HEK293T (cell line): ENCODE measurements around the gene ADCY1.

ENCODE experiments used
- ARNT ChIP-seq: fragments of 450-650 bp; IDR thresholded peaks from 2 replicates; pipeline ENCODE4 v1.6.1; 2017; ENCODE audit warnings: mild to moderate bottlenecking
- BHLHE40 ChIP-seq: fragments of 450-650 bp; IDR thresholded peaks from 2 replicates; pipeline ENCODE4 v1.6.1; 2016; ENCODE audit warnings: mild to moderate bottlenecking, moderate library complexity, borderline replicate concordance
- ELF4 ChIP-seq: fragments of 450-650 bp; IDR thresholded peaks from 2 replicates; pipeline ENCODE4 v1.6.1; 2017; ENCODE audit warnings: antibody characterized with exemption
- FOXA1 ChIP-seq: fragments of 450-650 bp; IDR thresholded peaks from 2 replicates; pipeline ENCODE4 v1.6.1; 2016; ENCODE audit warnings: mild to moderate bottlenecking
- FOXM1 ChIP-seq: fragments of 450-650 bp; IDR thresholded peaks from 2 replicates; pipeline ENCODE4 v1.6.1; 2017; ENCODE audit warnings: mild to moderate bottlenecking, borderline replicate concordance
- HDGF ChIP-seq: fragments of 450-650 bp; IDR thresholded peaks from 2 replicates; pipeline ENCODE4 v1.6.1; 2017; ENCODE audit warnings: antibody characterized with exemption, borderline replicate concordance
- LEF1 ChIP-seq: fragments of 450-650 bp; IDR thresholded peaks from 2 replicates; pipeline ENCODE4 v1.6.1; 2017; ENCODE audit warnings: mild to moderate bottlenecking, borderline replicate concordance
- NFRKB ChIP-seq: fragments of 450-650 bp; IDR thresholded peaks from 2 replicates; pipeline ENCODE4 v1.6.1; 2016; ENCODE audit warnings: mild to moderate bottlenecking, moderate library complexity
- SP1 ChIP-seq: fragments of 450-650 bp; IDR thresholded peaks from 2 replicates; pipeline ENCODE4 v1.6.1; 2017
- TARDBP ChIP-seq: fragments of 450-650 bp; IDR thresholded peaks from 2 replicates; pipeline ENCODE4 v1.6.1; 2016
- ZNF384 ChIP-seq: fragments of 450-650 bp; IDR thresholded peaks from 2 replicates; pipeline ENCODE4 v1.6.1; 2016

GRCh38 chr7:45646207-45646821 lies 72.1 kb downstream of the ADCY1 start:
- no peak for TF ChIP-seq NFRKB
- no peak for TF ChIP-seq BHLHE40
- TF ChIP-seq SP1: no peak
- TF ChIP-seq ZNF384: no peak
- TF ChIP-seq TARDBP: no peak
- no peak for TF ChIP-seq FOXA1
- no peak for TF ChIP-seq HDGF
- no peak for TF ChIP-seq ARNT
- no peak for TF ChIP-seq ELF4
- TF ChIP-seq FOXM1: no peak
- TF ChIP-seq LEF1: no peak
